GM12801 (cell line): Measurements from ENCODE around the gene ZNF365.

ENCODE experiments used
- TF ChIP-seq, protein P1 (sequence below): IDR thresholded peaks from one replicate; pipeline ENCODE4 v1.5.1; 2011; ENCODE audit warnings: control low read depth; ENCODE audit not compliant: insufficient read length; ENCODE audit errors: extremely low read depth

The ZNF365 gene

GRCh38 chr10:62335326-62335725, 38.8 kb upstream of the ZNF365 start:
- TF ChIP-seq, protein P1, sequence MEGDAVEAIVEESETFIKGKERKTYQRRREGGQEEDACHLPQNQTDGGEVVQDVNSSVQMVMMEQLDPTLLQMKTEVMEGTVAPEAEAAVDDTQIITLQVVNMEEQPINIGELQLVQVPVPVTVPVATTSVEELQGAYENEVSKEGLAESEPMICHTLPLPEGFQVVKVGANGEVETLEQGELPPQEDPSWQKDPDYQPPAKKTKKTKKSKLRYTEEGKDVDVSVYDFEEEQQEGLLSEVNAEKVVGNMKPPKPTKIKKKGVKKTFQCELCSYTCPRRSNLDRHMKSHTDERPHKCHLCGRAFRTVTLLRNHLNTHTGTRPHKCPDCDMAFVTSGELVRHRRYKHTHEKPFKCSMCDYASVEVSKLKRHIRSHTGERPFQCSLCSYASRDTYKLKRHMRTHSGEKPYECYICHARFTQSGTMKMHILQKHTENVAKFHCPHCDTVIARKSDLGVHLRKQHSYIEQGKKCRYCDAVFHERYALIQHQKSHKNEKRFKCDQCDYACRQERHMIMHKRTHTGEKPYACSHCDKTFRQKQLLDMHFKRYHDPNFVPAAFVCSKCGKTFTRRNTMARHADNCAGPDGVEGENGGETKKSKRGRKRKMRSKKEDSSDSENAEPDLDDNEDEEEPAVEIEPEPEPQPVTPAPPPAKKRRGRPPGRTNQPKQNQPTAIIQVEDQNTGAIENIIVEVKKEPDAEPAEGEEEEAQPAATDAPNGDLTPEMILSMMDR = no peak

DNA sequence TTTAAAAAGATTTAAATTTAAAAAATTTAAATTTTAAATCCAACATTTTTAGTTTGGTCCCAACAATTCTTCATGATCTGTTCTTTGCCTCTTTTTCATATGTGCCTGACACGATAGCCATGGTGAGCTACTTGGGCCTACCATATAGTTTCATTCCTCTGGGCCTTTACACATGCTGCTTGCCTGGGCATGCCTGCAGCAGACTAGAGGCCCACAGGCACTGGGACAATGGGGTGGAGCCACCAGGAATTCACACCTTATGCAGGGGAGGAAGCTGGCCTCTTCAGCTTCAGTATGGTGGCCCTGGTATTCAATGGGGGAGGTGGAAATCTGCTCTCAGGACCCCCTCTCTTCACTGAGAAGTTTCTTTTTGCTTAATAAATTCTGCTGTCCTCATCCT, 37.8 kb upstream of the ZNF365 start:
- TF ChIP-seq, protein P1 = no peak

DNA sequence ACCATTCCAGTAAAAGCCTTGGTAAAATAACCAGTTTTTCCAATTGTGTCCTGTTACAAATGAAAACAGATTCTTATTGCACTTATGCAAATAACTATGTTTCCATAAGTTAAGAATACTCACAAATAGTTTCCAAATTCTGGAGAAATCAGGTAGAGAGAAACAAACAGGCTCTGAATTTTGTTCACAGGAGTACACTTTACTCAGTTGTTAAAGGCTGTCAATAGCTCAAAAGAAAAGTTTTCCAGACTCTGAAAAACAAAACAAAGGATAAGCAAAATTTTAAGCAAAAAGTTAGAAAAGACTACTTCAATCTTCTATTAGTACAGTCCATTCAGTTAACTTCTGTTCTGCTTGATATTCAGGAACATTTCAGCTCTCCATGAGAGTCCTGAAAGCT, 32.8 kb upstream of the ZNF365 start:
- TF ChIP-seq, protein P1 = no peak

- TF ChIP-seq, protein P1 = no peak
These were observed 31.2 kb upstream of the ZNF365 start for GRCh38 chr10:62343000-62343399.

DNA sequence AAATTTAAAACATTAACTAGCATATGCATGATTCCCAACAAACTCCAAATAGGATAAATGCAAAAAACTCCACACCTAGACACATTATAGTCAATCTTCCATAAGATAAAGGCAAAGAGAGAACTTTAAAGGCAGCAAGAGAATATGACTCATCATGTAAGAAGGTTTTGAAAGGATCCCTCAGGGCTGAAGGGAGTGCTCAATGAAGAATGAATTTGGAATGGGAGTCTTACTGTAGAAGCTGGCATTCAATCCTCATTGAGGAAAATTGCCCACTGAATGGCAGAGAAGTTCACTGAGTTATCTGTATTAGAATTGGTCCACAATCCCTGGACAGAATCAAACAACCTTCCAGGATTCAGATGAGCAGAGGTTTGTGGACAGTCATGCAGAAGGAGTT, 26.1 kb upstream of the ZNF365 start:
- TF ChIP-seq, protein P1 = no peak

DNA sequence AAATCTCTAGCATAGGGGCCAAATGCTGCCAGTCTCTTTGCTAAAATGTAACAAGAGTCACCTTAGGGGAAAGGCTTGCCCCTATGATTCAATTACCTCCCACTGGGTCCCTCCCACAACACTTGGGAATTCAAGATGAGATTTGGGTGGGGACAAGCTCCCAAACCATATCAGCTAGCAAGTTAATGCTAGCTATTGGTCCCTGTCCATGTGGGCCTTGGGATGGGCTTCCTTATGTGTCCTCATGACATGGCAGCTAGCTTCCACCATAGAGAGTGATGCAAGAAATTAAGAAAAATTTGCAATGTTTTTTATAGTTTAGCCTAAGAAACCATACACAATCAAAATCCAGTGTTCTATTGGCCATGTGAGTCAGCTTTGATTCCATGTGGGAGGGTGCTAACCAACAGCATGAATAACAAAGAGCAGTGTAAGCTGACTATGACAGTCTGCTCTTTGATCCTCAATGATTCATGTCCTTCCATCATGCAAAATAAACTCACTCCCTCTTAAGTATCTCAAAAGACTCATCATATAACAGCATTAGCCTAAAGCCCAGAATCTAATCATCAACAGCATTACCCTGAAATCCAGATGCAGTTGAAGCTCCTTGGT, 21.7 kb upstream of the ZNF365 start:
- TF ChIP-seq, protein P1 = no peak

DNA sequence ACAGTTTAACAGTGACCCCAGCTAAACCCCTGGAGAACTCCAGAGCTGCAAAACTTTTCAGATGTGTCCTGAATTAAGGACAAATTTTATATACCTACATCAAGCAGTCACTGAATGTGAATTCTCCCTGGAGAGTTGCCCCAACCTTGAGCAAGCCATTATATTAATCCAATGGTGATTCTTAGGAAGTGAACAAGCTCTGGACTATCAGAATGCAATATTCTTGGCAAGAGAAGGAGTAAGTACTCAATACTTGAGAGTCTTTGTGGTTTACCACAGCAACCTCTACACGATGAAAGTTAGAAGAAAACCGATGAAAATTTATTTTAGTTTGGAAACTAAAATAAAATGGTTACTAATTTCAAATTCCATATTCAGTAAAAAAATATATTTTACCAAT, 19.3 kb upstream of the ZNF365 start:
- TF ChIP-seq, protein P1 = no peak
